Measurements from ENCODE around the gene RAB27A. TPM values are rescaled to one million over a fixed set of nuclear protein-coding genes. Genes with fewer than 3 reads are reported as not detected.

RAB27A gene
- total and polyA plus RNA-seq, 9 of the 15 experiments (the other 6 are each of a cell fraction or from before 2014, with no cell fraction given) = 31.5 to 171 (median 80.4) TPM

DNA sequence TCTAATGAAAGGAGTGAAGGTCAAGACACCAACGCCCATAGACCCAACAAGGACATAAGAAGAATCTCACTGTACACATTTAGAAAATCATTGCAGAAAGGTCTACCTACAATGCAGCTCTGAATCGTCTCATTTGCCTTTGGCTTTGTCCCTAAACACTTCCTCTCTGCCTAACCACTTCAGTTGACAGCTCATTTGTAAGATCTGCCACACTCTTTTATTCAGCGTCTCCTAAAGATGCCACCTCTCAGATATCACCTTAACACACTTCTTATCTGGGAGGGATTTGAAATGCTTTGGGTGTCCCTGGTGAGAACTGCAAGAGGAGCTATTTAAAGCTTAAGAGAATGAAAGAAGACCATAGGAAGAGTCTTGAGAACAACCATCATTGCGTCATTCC lies 38.7 kb downstream of the RAB27A start (continued):
- TF ChIP-seq MBD1 (CRISPR knock-in tag; IDR thresholded peaks at IDR 0.05) (0 out of 2 replicates have a peak, but pooled peaks have one; percentile 52), IFI16 (CRISPR knock-in tag; IDR thresholded peaks at IDR 0.05) (no peak), TEAD2 (tag; IDR thresholded peaks at IDR 0.05) (no peak), RUNX1 (IDR thresholded peaks at IDR 0.05; ENCODE audit: low read depth) (no peak), LARP7 (IDR thresholded peaks at IDR 0.05) (no peak), CSDE1 (IDR thresholded peaks at IDR 0.05) (no peak), KDM1A (IDR thresholded peaks at IDR 0.05) (no peak), ZNF316 (IDR thresholded peaks at IDR 0.05) (no peak)
- TF ChIP-seq, protein P1, sequence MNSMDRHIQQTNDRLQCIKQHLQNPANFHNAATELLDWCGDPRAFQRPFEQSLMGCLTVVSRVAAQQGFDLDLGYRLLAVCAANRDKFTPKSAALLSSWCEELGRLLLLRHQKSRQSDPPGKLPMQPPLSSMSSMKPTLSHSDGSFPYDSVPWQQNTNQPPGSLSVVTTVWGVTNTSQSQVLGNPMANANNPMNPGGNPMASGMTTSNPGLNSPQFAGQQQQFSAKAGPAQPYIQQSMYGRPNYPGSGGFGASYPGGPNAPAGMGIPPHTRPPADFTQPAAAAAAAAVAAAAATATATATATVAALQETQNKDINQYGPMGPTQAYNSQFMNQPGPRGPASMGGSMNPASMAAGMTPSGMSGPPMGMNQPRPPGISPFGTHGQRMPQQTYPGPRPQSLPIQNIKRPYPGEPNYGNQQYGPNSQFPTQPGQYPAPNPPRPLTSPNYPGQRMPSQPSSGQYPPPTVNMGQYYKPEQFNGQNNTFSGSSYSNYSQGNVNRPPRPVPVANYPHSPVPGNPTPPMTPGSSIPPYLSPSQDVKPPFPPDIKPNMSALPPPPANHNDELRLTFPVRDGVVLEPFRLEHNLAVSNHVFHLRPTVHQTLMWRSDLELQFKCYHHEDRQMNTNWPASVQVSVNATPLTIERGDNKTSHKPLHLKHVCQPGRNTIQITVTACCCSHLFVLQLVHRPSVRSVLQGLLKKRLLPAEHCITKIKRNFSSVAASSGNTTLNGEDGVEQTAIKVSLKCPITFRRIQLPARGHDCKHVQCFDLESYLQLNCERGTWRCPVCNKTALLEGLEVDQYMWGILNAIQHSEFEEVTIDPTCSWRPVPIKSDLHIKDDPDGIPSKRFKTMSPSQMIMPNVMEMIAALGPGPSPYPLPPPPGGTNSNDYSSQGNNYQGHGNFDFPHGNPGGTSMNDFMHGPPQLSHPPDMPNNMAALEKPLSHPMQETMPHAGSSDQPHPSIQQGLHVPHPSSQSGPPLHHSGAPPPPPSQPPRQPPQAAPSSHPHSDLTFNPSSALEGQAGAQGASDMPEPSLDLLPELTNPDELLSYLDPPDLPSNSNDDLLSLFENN (IDR thresholded peaks at IDR 0.05; ENCODE audit: low read depth in 2 of 2, low read length in 2 of 2) = no peak
